ENCODE measurements around the gene PLXNA1. TPM values are rescaled to one million over a fixed set of nuclear protein-coding genes. Genes with fewer than 3 reads are reported as not detected.

The PLXNA1 gene
- total RNA-seq, 4 donors from 2014 or later = 13.2 to 23.9 (median 18.7) TPM

DNA sequence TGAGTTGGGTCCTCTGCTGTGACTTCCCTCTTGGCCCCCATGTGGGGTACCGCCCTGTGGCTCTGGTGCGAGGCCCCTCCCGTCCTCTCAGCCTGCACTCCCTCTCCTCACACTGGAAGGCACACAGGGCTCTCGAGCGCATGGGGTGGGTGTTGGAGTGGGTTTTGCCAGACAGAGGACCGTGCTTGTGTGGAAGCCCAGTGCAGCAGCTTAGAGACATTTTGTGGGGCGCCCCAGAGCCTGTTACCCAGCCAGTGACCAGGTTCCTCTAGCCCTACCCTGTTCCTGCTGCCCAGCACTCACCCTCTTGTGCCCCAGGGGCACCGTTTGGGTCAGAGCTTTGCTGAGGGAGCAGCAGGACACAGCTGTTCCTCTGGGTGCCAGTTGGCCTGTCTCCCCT is 9.9 kb downstream of the PLXNA1 start:
- TF ChIP-seq, protein P1, sequence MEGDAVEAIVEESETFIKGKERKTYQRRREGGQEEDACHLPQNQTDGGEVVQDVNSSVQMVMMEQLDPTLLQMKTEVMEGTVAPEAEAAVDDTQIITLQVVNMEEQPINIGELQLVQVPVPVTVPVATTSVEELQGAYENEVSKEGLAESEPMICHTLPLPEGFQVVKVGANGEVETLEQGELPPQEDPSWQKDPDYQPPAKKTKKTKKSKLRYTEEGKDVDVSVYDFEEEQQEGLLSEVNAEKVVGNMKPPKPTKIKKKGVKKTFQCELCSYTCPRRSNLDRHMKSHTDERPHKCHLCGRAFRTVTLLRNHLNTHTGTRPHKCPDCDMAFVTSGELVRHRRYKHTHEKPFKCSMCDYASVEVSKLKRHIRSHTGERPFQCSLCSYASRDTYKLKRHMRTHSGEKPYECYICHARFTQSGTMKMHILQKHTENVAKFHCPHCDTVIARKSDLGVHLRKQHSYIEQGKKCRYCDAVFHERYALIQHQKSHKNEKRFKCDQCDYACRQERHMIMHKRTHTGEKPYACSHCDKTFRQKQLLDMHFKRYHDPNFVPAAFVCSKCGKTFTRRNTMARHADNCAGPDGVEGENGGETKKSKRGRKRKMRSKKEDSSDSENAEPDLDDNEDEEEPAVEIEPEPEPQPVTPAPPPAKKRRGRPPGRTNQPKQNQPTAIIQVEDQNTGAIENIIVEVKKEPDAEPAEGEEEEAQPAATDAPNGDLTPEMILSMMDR (IDR thresholded peaks at IDR 0.05; ENCODE audit: low read depth) = no peak

DNA sequence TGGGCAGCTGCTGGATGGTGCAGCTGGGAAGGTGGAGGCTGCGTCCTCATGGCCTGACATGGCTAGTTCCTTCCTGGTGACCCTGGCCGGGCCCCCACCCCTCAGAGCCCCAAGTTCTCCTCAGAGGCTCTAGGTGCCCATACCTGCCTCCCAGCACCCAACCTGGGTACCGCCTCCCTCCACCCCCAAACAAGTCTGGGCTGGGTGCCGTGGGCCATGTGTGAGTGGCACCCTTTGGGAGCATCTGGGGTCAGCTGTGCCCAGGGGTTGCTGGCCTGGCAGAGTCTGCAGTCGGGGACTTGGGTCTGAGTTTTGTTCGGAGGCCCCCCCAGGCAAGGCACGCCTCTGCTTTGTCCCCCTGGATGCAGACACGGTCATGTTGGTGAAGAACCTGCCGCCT is 10.5 kb downstream of the PLXNA1 start:
- TF ChIP-seq, protein P1 (IDR thresholded peaks at IDR 0.05; ENCODE audit: low read depth) = no peak

DNA sequence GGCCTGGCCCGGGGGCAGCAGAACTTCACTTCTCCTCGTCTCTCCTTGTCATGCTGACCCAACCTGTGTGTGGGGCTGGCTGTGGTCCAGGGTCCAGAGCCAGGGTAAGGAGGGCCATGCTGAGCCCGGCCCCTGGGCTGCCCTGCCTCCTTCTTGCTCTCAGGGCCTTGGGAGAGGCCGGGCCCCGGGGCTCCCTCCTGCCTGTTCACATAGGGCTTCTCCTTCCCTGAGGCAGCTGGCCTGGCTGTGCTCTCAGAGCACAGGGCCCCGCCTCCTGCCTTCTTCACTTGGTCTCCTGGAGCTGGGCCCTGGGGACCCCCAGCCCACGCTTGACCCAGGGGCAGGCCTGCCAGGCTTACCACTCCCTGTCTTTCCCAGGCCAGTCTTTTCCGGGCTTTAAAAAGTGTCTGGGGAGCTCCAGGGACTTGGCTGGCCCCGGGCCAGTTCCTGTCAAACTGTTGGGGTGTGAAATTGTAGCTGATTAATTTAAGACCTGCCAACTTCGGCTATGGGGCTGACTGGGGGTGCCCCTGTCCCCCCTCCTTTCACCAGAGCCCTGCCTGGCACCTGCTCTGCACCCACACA is 11.8 kb downstream of the PLXNA1 start:
- TF ChIP-seq, protein P1 (IDR thresholded peaks at IDR 0.05; ENCODE audit: low read depth) = no peak

DNA sequence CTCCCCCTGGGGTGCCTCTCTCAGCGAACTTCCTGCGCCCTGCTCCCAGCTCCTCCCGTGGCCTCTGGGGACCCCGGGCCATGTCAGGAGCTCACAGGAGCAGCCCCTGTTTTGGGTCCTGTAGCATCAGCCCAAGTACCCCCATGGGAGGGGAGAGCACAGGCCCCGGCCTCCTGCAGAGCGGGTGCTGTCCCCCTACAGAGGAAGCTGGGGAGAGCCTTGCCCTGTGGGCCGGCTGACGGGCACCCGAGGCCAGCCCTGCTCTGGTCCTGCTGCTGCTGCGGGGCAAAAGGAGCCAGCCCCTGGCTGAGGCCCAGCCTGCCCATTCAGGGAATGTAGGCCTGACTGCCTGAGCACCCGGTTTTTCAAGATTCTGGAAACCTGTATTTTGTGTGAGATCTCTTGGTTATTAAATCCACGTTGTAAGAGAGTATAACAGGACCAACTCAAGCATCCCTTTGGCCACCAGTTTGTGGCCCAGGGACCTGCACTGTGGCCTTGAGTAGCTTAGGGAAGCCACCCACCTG is 12.4 kb downstream of the PLXNA1 start:
- TF ChIP-seq, protein P1 (IDR thresholded peaks at IDR 0.05; ENCODE audit: low read depth) = no peak

DNA sequence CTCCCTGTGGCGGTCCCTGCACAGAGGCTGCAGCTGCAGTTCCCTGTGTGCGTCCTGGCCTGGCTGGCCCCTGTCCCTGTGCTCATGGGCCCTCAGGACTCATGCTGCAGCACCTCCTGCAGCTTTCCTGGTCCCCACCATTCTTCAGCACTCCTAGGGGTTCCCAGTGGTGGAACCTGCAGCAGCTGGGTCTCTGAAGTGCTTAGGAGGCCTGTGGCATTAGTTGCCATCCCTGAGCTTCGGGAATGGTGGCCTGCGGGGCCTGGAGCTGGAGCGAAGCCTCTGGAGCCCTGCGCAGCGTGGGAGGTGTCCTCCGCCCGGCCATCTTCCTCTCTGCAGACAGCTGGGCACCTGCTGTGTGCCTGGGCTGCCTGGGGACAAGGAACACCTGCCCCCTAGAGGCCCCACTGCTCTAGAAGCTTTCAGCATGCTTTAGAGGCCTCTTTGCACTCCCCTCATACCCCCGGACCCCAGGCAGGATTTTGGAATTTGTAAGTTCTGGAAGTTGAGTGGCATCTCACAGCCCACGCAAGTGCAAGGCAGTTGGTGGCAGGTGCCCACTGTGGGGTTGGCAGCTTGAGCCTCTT is 13.1 kb downstream of the PLXNA1 start:
- TF ChIP-seq, protein P1 (IDR thresholded peaks at IDR 0.05; ENCODE audit: low read depth) = no peak

DNA sequence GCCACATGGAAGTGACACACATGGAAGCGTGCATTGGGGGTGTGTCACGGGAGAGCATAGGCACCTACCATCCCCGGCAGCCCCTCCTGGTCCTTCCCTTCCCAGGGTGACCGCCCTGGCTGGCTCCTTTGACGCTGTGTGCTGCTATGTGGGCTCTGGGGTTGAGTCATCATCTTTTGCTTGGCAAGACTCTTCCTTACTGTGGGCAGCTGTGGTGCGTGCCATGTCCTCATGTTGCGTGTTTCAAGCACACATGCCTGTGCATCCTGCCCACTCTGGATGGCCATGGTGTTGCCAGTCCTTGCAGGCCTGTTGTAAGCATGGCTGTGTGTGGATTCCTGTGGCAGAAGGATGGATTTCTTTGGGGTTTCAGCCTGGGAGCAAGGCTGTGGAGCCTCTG is 14.0 kb downstream of the PLXNA1 start:
- TF ChIP-seq, protein P1 (IDR thresholded peaks at IDR 0.05; ENCODE audit: low read depth) = no peak

DNA sequence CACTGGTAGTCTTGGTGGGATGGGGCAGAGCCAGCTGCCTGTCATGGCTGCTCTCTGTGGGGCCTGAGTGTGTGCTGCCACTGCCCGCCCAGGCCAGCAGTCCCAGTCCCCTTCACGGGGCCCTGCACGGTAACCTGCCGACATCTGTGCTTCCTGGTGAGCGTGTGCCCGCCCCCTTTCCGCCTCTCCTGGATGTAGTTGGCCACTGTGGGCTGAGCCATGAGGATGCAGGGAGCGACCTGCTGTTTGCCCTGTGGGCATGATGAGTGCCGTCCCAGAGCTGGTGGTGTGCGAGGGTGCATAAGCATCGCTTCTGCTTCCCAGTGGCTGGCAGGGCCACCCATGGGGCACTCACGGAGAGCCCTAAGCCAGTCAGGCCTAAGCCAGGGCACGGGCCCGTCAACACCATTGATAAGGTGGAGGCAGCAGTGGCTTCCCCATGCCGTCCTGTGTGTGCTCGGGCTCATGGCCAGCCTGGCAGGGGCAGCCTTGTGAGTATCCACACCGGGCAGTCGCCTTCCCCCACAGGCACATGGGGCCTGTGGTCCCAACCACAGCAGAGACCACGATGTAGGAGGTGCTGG is 14.6 kb downstream of the PLXNA1 start:
- TF ChIP-seq, protein P1 (IDR thresholded peaks at IDR 0.05; ENCODE audit: low read depth) = no peak
